ENCODE measurements around the gene LRRC56. TPM values are rescaled to one million over a fixed set of nuclear protein-coding genes. Genes with fewer than 3 reads are reported as not detected.

Gene LRRC56
- total RNA-seq, 2 experiments from 2014 or later: 2.4 TPM

- H3K27ac ChIP-seq (ENCODE audit: low read depth in 1 of 2, low read length in 2 of 2): peak overlapping the region in 1 of 2 donors; percentile 49
- CTCF ChIA-PET: interaction anchor here (2.7 kb wide), 1 partner anchor 14 kb away, joined by 10 read pairs; no protein-coding TSS in a partner anchor
- no peaks in the 10 kb centered on the region for H3K27me3 ChIP-seq (ENCODE audit: control insufficient read depth in 1 of 2, insufficient read depth in 2 of 2, low read length in 2 of 2)
- TF ChIP-seq, protein P1, sequence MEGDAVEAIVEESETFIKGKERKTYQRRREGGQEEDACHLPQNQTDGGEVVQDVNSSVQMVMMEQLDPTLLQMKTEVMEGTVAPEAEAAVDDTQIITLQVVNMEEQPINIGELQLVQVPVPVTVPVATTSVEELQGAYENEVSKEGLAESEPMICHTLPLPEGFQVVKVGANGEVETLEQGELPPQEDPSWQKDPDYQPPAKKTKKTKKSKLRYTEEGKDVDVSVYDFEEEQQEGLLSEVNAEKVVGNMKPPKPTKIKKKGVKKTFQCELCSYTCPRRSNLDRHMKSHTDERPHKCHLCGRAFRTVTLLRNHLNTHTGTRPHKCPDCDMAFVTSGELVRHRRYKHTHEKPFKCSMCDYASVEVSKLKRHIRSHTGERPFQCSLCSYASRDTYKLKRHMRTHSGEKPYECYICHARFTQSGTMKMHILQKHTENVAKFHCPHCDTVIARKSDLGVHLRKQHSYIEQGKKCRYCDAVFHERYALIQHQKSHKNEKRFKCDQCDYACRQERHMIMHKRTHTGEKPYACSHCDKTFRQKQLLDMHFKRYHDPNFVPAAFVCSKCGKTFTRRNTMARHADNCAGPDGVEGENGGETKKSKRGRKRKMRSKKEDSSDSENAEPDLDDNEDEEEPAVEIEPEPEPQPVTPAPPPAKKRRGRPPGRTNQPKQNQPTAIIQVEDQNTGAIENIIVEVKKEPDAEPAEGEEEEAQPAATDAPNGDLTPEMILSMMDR (IDR thresholded peaks at IDR 0.05): no peak
- H3K27ac Mint-ChIP-seq: peak overlapping the region; percentile 100
- ATAC-seq (ENCODE audit: poor library complexity): no peak
- intact Hi-C loops (cut with DNase I, micrococcal nuclease): loop anchor here in 1 of 2 experiments (10.0 kb wide), 1 partner anchor 50 kb away; the partner anchor contains the start of gene PTDSS2
- peak overlapping the region; percentile 34 for H3K4me3 ChIP-seq (ENCODE audit: low read length)
- H3K4me1 ChIP-seq (ENCODE audit: insufficient read depth, low read length): peaks cover 53% of the 10 kb centered on the region
- H3K36me3 ChIP-seq (ENCODE audit: insufficient read depth, low read length): peaks cover 32% of the 10 kb centered on the region
- peaks cover 24% of the 10 kb centered on the region for H3K4me1 Mint-ChIP-seq (ENCODE audit: low read depth)
- POLR2A ChIA-PET: interaction anchor here (1.0 to 1.5 kb wide), 2 partner anchors 14 to 55 kb away, joined by 3 read pairs; no protein-coding TSS in a partner anchor
- H3K9me3 Mint-ChIP-seq: no peaks in the 10 kb centered on the region
- no peaks in the 10 kb centered on the region for H3K9me3 ChIP-seq (ENCODE audit: control insufficient read depth in 1 of 2, insufficient read depth in 1 of 2, low read length in 2 of 2)
- peaks cover 24% of the 10 kb centered on the region for H3K36me3 Mint-ChIP-seq (ENCODE audit: low read depth)
- DNase-seq: peak in 1 of 14 experiments; percentile 30
- H3K27me3 Mint-ChIP-seq: peaks cover 4% of the 10 kb centered on the region
- peak overlapping the region; percentile 81 for H3K4me3 Mint-ChIP-seq
Observed at GRCh38 chr11:504053-504993, 33.0 kb upstream of the LRRC56 start.

- H3K9me3 Mint-ChIP-seq: no peaks in the 10 kb centered on the region
- no peak for ATAC-seq (ENCODE audit: poor library complexity)
- peaks cover 27% of the 10 kb centered on the region for H3K36me3 Mint-ChIP-seq (ENCODE audit: low read depth)
- peaks cover 30% of the 10 kb centered on the region for H3K36me3 ChIP-seq (ENCODE audit: insufficient read depth, low read length)
- ChIA-PET CTCF (interaction anchor here (2.7 kb wide), 1 partner anchor 14 kb away, joined by 10 read pairs; no protein-coding TSS in a partner anchor), POLR2A (interaction anchor here (1.0 to 2.3 kb wide), 3 partner anchors 13 to 55 kb away, joined by 3 to 27 read pairs (median 3); partner anchors contain the start of gene PTDSS2)
- H3K27ac Mint-ChIP-seq: peak overlapping the region; percentile 100
- intact Hi-C loops (cut with DNase I, micrococcal nuclease): loop anchor here (5.0 to 10.0 kb wide), 3 partner anchors 50 to 298 kb away; partner anchors contain the start of genes BET1L (in 1 of the 2), PTDSS2 (in 1 of the 2), RIC8A (in 1 of the 2) and SLC25A22 (in 1 of the 2)
- H3K27ac ChIP-seq (ENCODE audit: low read depth in 1 of 2, low read length in 2 of 2): no peak overlapping the region
- H3K4me1 Mint-ChIP-seq (ENCODE audit: low read depth): peaks cover 24% of the 10 kb centered on the region
- TF ChIP-seq, protein P1 (IDR thresholded peaks at IDR 0.05): no peak
- DNase-seq: no peak
- peak overlapping the region; percentile 81 for H3K4me3 Mint-ChIP-seq
- H3K27me3 ChIP-seq (ENCODE audit: control insufficient read depth in 1 of 2, insufficient read depth in 2 of 2, low read length in 2 of 2): no peaks in the 10 kb centered on the region
- peaks cover 4% of the 10 kb centered on the region for H3K27me3 Mint-ChIP-seq
- H3K4me1 ChIP-seq (ENCODE audit: insufficient read depth, low read length): peaks cover 53% of the 10 kb centered on the region
- no peaks in the 10 kb centered on the region for H3K9me3 ChIP-seq (ENCODE audit: control insufficient read depth in 1 of 2, insufficient read depth in 1 of 2, low read length in 2 of 2)
- no peak overlapping the region for H3K4me3 ChIP-seq (ENCODE audit: low read length)
Observed at GRCh38 chr11:504994-505344, 32.4 kb upstream of the LRRC56 start.

DNA sequence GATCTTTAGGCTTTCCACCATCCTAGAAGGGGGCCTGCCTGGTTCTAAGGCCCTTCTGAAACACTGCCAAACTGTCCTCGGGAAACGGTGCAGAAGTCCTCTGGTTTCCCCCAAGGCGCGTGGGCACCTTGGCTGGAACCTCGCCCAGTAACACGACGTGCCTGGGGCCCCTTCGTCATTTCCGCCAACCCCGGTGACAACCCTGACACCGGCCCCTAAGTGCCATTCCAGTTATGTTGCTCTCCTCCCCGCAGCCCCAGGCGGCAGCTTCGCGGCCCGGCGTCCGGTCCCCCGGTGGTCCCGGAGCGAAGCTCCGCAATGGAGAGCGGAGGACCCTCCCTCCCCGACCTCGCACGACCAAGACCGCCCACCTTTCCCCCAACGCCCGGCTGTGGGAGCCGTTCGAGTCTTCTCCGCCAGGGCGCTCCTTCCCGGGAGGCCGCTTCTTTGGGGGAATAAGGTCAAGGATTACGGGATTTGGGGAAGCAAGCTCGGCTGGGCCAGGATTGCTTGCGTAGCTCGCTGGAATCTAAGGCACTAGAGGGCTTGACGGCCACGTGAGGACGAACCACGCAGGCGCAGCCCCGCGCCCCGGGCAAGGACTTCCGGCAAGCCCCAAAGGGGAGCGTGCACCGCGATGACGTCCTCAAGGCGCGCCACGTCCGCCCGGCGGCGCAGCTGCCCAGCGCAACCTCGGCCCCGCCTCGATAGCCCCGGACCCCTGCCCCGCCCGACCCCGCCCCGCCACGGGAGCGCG is 30.9 kb upstream of the LRRC56 start:
- ChIA-PET POLR2A (interaction anchor here (0.5 to 2.4 kb wide), 30 partner anchors 10 to 313 kb away, joined by 3 to 50 read pairs (median 4); partner anchors contain the start of genes ANO9, BET1L, HRAS and PHRF1), CTCF (interaction anchor here (0.7 to 2.7 kb wide), 5 partner anchors 12 to 422 kb away, joined by 3 to 11 read pairs (median 4); partner anchors contain the start of gene PTDSS2)
- Mint-ChIP-seq H3K4me1 (ENCODE audit: low read depth) (peaks cover 24% of the 10 kb centered on the region), H3K27ac (peak overlapping the region; percentile 100), H3K4me3 (peak overlapping the region; percentile 97), H3K27me3 (peaks cover 4% of the 10 kb centered on the region), H3K9me3 (no peaks in the 10 kb centered on the region), H3K36me3 (ENCODE audit: low read depth) (peaks cover 27% of the 10 kb centered on the region)
- TF ChIP-seq, protein P1 (IDR thresholded peaks at IDR 0.05): no peak
- Histone ChIP-seq H3K27ac (ENCODE audit: low read depth in 1 of 2, low read length in 2 of 2) (peak overlapping the region; percentile 100), H3K4me1 (ENCODE audit: insufficient read depth, low read length) (peaks cover 53% of the 10 kb centered on the region), H3K27me3 (ENCODE audit: control insufficient read depth in 1 of 2, insufficient read depth in 2 of 2, low read length in 2 of 2) (no peaks in the 10 kb centered on the region), H3K36me3 (ENCODE audit: insufficient read depth, low read length) (peaks cover 18% of the 10 kb centered on the region), H3K9me3 (ENCODE audit: control insufficient read depth in 1 of 2, insufficient read depth in 1 of 2, low read length in 2 of 2) (no peaks in the 10 kb centered on the region), H3K4me3 (ENCODE audit: low read length) (peak overlapping the region; percentile 78)
- intact Hi-C loops (cut with DNase I, micrococcal nuclease): loop anchor here (1.0 to 10.0 kb wide), 7 partner anchors 52 to 299 kb away; partner anchors contain the start of genes PSMD13 (in 2 of the 2), PTDSS2 (in 2 of the 2), SIRT3 (in 2 of the 2) and BET1L (in 1 of the 2)
- DNase-seq: peak; percentile 93 to 99 (median 97)
- peak; percentile 67 for ATAC-seq (ENCODE audit: poor library complexity)

All from CD4-positive, alpha-beta T cell (primary cell).